ENCODE data around the gene SLC6A9. TPM values are rescaled to one million over a fixed set of nuclear protein-coding genes. Genes with fewer than 3 reads are reported as not detected.

SLC6A9 gene
- total RNA-seq, 1 experiment from 2014 or later = 30.1 TPM

DNA sequence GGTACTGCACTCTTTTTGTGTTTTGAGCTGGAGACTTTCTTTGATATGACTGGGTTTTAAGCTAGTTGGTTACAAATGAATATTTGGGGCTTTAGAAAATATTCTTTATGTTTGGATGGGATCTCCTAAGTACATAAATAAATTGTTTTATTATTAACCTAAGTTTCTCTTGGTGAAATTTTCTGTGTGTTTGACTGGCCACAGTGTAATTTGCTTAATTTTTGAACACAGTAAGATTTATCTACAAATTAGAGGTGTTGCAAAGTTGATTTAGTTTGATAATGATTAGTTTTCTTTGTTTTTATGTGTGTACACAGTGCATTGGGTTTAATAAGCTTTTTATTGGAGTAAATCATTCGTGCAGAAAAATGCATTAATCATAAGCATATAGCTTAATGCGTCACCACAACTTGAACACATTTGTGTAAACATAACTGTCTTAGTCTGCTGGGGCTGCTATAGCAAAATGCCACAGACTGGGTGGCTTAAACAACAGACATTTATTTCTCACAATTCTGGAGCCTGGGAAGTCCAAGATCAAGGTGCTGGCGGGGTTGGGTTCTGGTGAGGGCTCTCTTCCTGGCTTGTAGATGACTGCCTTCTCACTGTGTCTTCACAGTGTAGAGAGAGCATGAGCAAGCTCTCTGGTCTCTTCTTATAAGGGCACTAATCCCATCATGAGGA is 17.4 kb upstream of the SLC6A9 start:
- no peaks in the 10 kb centered on the region for H3K36me3 Mint-ChIP-seq (ENCODE audit: insufficient read depth in 1 of 3, low read depth in 3 of 3)
- H4K91ac ChIP-seq (ENCODE audit: insufficient read length, low read depth, low read length) = no peak overlapping the region
- H4K8ac ChIP-seq (replicated peaks; ENCODE audit: insufficient read length, low read depth, low read length) = no peak overlapping the region
- H4K20me1 ChIP-seq (ENCODE audit: control insufficient read depth, insufficient read depth, insufficient read length) = no peaks in the 10 kb centered on the region
- no peak overlapping the region for H3K4me3 Mint-ChIP-seq
- no peaks in the 10 kb centered on the region for H3K79me1 ChIP-seq (ENCODE audit: insufficient read depth, low read depth, low read length, poor library complexity, severe bottlenecking)
- H2AFZ ChIP-seq (ENCODE audit: low read length) = no peak overlapping the region
- no peak overlapping the region for H3K18ac ChIP-seq (ENCODE audit: insufficient read length, low read depth, low read length)
- H4K5ac ChIP-seq (ENCODE audit: insufficient read length, low read depth, low read length) = no peak overlapping the region
- no peak overlapping the region for H3K27ac ChIP-seq (ENCODE audit: insufficient read length, low read depth, low read length)
- no peaks in the 10 kb centered on the region; the same call in 1 of the 2 replicates for H3K27me3 ChIP-seq (ENCODE audit: insufficient read depth, low read length)
- peaks cover 9% of the 10 kb centered on the region in 2 experiments for H3K4me1 Mint-ChIP-seq
- no peak overlapping the region for H2AK5ac ChIP-seq (ENCODE audit: insufficient read length, low read length)
- no peak overlapping the region for H2BK120ac ChIP-seq (ENCODE audit: low read depth, low read length, poor library complexity, severe bottlenecking)
- no peaks in the 10 kb centered on the region for H3K4me1 ChIP-seq (ENCODE audit: insufficient read depth, low read length)
- no peak overlapping the region for H3K56ac ChIP-seq (ENCODE audit: insufficient read length, low read depth, low read length)
- no peak overlapping the region for H3K14ac ChIP-seq (ENCODE audit: insufficient read depth, low read length)
- H2BK20ac ChIP-seq (ENCODE audit: low read depth, low read length, poor library complexity, severe bottlenecking) = no peak overlapping the region
- H2BK15ac ChIP-seq (ENCODE audit: low read depth, low read length) = no peak overlapping the region
- no peak overlapping the region for H3K23ac ChIP-seq (ENCODE audit: insufficient read length, low read depth, low read length)
- no peak overlapping the region for H3T11ph ChIP-seq (ENCODE audit: low read length)
- no peaks in the 10 kb centered on the region for H3K9me3 Mint-ChIP-seq
- H3K23me2 ChIP-seq (ENCODE audit: insufficient read length, low read depth, low read length, poor library complexity, severe bottlenecking) = no peaks in the 10 kb centered on the region
- no peak for DNase-seq
- TF ChIP-seq, protein P1, sequence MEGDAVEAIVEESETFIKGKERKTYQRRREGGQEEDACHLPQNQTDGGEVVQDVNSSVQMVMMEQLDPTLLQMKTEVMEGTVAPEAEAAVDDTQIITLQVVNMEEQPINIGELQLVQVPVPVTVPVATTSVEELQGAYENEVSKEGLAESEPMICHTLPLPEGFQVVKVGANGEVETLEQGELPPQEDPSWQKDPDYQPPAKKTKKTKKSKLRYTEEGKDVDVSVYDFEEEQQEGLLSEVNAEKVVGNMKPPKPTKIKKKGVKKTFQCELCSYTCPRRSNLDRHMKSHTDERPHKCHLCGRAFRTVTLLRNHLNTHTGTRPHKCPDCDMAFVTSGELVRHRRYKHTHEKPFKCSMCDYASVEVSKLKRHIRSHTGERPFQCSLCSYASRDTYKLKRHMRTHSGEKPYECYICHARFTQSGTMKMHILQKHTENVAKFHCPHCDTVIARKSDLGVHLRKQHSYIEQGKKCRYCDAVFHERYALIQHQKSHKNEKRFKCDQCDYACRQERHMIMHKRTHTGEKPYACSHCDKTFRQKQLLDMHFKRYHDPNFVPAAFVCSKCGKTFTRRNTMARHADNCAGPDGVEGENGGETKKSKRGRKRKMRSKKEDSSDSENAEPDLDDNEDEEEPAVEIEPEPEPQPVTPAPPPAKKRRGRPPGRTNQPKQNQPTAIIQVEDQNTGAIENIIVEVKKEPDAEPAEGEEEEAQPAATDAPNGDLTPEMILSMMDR (conservative IDR thresholded peaks at IDR 0.05) = no peak
- H3K79me2 ChIP-seq (ENCODE audit: insufficient read depth, low read length) = no peaks in the 10 kb centered on the region
- H3K9me3 ChIP-seq (ENCODE audit: control insufficient read depth, low read depth, low read length) = no peaks in the 10 kb centered on the region
- peaks cover 43% of the 10 kb centered on the region for H3K27me3 Mint-ChIP-seq (ENCODE audit: low read depth)
- WGBS (ENCODE audit: extremely low coverage, insufficient read length, low lambda C conversion rate) = no CpG with 5 or more reads among the region's 3 CpGs
- H3K9ac ChIP-seq (ENCODE audit: extremely low read depth, insufficient read length, low read length) = no peak overlapping the region
- H3K27ac Mint-ChIP-seq = no peak overlapping the region
- no peak overlapping the region for H2BK5ac ChIP-seq (ENCODE audit: insufficient read length, low read length)
- H3K4me2 ChIP-seq (ENCODE audit: insufficient read depth, insufficient read length, low read length) = no peak overlapping the region
- H2BK12ac ChIP-seq (ENCODE audit: insufficient read length, low read depth, low read length) = no peak overlapping the region
- no peak overlapping the region for H3K4ac ChIP-seq (ENCODE audit: low read depth, low read length)

Data from H9 (cell line).